Forelimb muscle (tissue), 1 donor: ENCODE results near the gene TRIM67. TPM values are rescaled to one million over a fixed set of nuclear protein-coding genes. Genes with fewer than 3 reads are reported as not detected.
"Not testable (repeated sequence)": the region's sequence is repeated elsewhere in the genome, so short reads cannot be mapped to it uniquely, and the experiment has no call there.

ENCODE experiments used
- DNase-seq: peaks from one replicate; pipeline ENCODE4 v3.0.0-alpha.2; 2013; ENCODE audit warnings: low read depth
- polyA plus RNA-seq: library from polyadenylated mRNA; unstranded; fragments of 120-200 nt; gene quantifications from one replicate; pipeline ENCODE4 v1.2.1, GENCODE V29; 2013; ENCODE audit not compliant: insufficient read length

The TRIM67 gene
- polyA plus RNA-seq, 1 donor: 0.08 TPM

- DNase-seq: not testable (repeated sequence)
Observed at GRCh38 chr1:231158141-231158540, 3.7 kb upstream of the TRIM67 start.

DNA sequence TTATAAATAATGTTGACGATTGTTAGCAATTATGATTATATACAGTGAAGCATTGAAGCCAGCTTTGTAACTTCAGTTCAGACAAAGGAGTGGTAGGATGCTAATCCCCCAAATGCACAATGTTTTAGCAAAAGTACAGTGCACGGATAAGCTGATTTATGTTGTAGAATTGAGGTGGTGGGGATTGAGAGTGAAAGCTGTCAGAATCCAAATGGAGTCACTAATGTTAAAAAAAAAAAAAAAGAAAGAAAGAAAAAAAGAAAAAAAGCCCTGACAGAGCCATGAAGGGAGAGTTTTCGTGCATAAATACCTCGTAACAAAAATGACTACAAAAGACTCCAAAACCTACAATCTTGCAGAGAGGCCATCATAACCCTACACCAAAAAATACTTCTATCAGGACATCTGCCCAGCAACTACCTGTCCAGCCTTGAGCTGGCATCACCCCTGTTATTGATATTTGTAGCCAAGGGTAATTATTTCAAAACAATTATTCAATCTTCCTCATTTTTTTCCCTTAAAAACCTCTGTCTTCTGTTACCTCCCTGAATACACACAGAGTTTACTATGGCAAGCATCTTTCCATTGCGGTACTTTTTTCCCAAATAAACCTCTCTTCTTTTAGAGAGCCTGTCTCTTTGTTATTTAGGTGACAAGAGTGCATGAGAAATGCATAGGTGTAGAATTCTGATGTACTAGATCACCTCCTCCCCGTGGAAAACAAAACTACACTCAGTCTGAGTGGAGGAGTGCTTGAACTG is 2.5 kb upstream of the TRIM67 start:
- DNase-seq: no peak

DNA sequence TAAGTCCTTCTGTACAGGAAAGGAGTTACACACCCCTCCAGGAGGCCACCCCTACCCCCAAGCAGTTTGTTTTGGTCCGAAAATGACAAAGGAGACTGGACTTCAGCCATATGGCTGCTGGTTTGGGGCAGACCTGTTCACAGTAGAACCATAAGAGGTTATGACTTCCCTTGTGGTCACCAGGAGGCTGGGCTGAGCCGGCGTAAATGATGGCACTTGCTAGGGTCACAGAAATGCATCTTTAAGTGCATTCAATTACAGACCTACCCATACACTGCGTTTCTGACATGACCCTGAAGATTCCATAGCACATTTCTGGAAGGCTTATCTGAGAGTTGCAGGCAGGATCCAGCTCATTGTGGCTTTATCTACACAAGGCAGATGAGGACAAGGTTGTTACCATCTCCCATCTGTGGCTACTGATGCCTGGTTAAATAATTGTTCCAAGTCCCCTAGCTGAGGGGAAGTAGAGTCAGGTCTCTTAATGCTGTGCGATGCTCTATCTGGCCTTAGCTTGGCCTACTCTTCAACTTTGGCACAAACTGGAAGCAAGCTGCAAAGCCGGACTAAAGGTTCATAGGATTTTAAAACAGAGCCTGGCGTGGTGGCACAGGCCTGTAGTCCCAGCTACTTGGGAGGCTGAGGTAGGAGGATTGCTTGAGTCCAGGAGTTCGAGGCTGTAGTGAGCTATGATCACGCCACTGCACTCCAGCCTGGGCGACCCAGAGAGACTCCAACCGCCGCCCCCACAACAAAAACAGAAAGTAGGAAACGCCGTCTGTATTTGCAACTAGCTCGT is 1.7 kb upstream of the TRIM67 start:
- no peak for DNase-seq

DNA sequence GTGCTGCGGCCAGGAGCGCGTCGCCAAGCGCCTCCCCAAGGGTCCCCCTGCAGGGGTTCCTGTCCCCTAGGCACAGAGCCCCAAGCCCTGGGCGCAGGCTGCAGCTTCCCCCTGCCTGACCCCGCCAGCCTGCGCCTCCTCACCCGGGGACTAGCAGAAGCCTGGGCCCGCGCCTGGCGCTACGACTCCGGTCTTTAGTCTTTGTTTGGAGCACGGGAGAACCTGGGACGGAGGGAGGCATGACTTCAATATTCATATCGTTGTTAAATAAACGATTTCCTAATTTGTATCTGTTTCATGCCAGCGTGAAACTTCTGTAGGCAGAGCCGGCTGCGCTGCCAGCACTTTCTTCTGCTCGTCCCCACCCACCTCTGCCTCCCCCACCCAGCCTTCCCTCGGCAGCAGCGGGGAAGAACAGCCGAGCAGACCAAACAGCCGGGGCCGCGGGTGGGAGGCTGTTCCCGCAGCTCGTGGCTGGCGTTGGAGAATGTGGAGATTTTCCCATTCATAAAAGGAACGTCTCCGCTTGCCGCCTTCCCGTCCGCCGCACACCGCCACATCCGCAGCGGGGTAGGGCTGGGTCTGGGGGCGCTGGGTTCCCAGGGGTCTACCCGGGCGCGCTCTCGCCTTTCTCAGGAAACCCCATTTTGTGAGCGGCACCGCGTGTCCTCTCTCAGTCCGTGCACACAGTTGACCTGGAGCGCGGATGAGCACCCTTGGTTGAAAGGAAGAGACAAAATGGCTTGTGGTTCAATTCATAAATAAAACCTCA is 777 bp upstream of the TRIM67 start:
- DNase-seq: no peak

GRCh38 chr1:231162297-231162969 is 575 bp downstream of the TRIM67 start:
- DNase-seq: no peak

DNA sequence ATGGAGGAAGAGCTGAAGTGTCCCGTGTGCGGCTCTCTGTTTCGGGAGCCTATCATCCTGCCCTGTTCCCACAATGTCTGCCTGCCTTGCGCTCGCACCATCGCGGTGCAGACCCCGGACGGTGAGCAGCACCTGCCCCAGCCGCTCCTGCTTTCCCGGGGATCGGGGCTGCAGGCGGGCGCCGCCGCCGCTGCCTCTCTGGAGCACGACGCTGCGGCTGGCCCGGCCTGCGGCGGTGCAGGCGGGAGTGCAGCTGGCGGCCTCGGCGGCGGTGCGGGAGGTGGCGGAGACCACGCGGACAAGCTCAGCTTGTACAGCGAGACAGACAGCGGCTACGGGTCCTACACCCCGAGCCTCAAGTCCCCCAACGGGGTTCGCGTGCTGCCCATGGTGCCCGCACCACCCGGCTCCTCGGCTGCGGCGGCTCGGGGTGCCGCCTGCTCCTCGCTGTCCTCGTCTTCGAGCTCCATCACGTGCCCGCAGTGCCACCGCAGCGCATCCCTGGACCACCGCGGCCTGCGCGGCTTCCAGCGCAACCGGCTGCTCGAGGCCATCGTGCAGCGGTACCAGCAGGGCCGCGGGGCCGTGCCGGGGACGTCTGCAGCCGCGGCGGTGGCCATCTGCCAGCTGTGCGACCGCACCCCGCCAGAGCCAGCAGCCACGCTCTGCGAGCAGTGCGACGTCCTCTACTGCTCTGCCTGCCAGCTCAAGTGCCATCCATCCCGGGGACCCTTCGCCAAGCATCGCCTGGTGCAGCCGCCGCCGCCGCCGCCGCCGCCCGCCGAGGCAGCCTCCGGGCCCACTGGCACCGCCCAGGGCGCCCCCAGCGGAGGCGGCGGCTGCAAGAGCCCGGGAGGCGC is 1.3 kb downstream of the TRIM67 start:
- DNase-seq: no peak

DNA sequence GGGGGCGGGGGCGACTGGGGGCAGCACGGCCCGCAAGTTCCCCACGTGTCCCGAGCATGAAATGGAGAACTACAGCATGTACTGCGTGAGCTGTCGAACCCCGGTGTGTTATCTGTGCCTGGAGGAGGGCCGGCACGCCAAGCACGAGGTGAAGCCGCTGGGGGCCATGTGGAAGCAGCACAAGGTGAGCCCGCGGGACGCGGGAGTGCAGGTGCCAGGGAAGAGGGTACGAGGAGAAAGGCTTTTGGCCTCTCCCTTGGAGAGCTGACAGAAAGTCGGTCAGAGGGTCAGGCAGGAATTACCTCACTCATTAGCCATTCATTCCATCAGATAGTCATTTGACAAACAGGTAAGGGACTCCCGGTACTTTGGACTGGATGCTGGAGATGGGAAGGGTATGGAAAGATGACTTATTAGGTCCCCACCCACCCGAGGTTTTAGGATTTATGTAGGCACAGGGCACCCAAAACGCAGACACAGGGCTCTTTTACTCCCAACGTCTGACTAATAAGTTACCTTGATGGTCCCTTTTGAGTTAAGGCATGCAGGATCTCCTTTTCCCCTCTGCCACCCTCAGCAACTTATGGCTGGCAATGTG is 2.1 kb downstream of the TRIM67 start:
- DNase-seq: no peak

DNA sequence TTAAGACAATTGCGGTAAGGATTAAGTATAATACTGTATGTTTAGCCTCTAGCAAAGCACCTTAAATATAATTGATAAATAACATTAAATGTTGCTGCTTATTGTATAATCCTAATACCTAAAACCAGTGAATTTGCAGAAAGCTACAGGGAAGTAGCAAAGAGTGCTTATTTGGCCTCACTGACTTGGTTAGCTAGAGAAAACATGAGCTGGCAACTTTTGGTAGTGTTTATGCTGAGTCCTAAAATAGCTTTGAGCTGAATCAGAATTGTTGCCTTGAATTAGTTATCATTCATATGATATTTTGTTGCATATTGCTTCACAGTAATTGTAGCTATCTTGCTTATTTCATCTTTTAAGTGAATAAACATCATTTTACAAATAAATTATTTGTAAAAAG is 3.5 kb downstream of the TRIM67 start:
- no peak for DNase-seq

DNA sequence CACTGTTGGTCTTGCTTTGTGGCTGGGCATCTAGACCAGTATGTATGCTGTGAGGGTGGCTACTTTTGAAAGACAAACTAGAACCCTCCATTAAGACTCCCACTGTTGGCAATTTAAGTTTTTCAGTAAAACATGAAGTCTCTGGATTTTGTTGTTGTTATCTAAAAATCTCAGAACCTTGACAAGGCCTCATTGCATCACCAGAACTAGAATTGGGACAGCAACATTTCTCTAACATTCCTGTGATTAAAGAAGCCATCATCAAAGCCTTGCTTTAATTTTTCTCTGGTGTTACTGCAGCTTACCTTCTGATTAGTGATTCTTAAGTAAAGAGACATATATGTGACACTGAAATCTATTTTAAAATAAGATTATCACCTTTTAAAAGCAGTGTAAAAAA is 4.5 kb downstream of the TRIM67 start:
- no peak for DNase-seq

DNA sequence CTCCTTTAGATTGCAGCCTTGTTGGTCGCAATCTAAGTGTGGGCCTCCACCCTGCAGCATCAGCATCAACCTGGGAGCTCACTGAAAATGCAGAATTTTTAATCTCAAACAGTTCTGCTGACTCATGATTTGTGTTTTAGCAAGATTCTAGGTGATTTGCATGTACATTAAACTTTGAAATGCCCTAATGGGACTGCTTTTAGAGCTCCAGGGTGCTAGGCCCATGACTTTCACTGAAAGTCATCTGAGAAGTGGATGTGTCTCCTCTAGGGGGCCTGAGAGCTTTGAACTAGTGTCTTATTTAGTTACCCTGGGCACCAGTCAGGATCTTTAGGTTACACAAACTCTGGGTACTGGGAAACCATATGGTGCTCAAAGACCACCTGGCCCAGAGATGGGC is 9.0 kb downstream of the TRIM67 start:
- no peak for DNase-seq

DNA sequence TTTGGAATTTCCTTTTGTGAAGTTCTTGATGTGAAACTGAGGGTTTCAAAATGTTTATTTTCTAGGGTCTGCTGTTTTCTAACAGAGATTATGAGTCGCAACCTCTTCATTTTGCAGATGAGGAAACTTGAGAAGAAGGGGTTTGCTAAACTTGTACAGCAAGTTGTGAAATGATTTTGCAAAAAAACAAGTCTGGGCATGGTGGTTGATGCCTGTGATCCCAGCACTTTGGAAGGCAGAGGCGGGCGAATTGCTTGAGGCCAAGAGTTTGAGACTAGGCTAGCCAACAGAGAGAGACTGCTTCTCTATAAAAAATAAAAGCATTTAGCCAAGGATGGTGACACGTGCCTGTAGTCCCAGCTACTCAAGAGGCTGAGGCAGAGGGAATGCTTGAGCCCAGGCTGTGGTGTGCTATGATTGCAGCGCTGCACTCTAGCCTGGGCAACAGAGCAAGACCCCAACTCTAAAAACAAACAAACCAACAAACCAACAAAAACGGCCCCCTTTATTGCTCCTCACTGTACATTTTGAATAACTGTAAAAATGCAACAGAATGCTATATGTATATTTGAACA is 9.9 kb downstream of the TRIM67 start:
- DNase-seq: no peak

- DNase-seq: no peak
Observed at GRCh38 chr1:231172411-231172810, 10.6 kb downstream of the TRIM67 start.

- DNase-seq: no peak
Observed at GRCh38 chr1:231176421-231176820, 14.6 kb downstream of the TRIM67 start.

DNA sequence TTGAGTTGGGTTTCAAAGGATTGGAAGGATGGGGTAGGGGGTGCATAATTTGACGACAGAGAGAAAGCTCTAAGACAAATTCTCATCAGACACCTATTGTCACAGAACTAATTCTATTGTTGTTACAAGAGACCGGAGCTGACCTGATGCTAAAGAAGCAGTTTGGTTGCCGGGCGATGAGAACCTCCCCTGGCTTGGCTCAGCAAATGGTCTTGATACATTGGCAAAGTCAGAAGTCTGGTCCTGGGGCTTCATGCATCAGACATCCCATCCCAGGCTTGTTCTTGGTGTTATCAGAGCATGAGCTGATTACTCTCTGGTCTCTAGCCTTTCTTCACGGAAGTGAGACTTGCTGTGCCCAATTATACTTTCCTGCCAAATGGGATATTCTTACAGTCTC is 15.4 kb downstream of the TRIM67 start:
- no peak for DNase-seq

DNA sequence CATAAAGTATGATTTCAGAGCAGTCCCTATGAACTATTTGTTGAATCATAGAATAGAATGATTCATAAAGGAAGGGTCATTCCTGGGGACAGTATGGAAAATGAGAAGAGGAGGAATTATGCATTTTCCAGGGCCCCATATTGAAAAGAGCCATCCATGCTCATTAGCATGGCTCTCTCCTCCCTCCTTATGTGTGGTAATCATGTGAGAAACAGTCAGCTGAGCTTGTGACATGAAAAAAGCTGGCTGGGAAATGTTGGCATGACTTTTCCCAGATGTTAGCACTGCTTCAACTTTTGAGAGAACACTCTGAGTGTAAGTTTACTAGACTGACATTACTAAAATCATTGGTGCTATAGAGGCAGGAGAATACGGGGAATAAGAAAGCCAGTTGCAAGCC is 16.1 kb downstream of the TRIM67 start:
- no peak for DNase-seq

DNA sequence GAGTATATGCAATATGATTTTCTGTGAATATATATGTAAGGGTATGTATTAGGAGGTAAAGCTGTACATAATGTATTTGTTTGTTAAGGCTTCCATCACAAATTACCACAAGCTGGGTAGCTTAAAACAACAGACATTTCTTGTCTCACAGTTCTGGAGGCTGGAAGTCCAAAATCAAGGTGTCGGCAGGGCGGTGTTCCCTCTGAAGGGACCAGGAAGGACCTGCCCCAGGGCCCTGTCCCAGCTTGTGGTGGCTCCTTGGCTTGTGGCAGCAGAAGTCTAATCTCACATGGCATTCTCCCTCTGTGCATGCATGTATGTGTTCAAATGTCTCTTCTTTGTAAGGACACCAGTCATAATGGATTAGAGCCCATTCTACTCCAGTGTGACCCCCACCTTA is 17.1 kb downstream of the TRIM67 start:
- no peak for DNase-seq

DNA sequence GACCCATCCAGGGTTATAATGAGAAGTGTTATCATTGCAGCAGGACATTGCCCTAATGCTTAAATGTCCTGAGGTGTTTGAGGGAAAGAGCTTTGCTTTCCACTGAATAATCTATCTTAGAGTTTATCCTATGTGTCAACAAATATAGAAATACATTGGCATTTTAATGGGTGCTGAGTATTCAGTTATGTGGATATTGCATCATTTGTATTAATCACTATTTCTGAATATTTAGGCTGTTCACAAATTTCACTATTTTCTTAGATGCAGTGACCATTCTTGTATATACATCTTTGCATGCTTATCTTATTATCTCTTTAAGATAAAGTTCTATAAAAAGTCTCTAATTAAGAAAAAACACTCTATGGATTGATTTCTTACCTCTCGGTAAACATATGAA is 18.2 kb downstream of the TRIM67 start:
- DNase-seq: no peak

- no peak for DNase-seq
Observed at GRCh38 chr1:231181271-231181670, 19.4 kb downstream of the TRIM67 start.

GRCh38 chr1:231182317-231182716 is 20.5 kb downstream of the TRIM67 start:
- no peak for DNase-seq
